Vagina (tissue), 2 donors: ENCODE results near the gene VIM. TPM values are rescaled to one million over a fixed set of nuclear protein-coding genes. Genes with fewer than 3 reads are reported as not detected.
"Not testable (repeated sequence)": the region's sequence is repeated elsewhere in the genome, so short reads cannot be mapped to it uniquely, and the experiment has no call there.

Source experiments
- DNase-seq, 2 donors: peaks; one replicate each; pipeline ENCODE4 v3.0.0-alpha.2; 2017; ENCODE audit errors: extremely low spot score in 2 of 2
- H3K27ac ChIP-seq: fragments of 200-600 bp; sonication (generic); one replicate; pipeline ENCODE4 v1.5.1; 2019
- H3K27me3 ChIP-seq: fragments of 200-600 bp; sonication (generic); one replicate; pipeline ENCODE4 v1.5.1; 2019
- H3K36me3 ChIP-seq, 2 donors: fragments of 200-600 bp; sonication (generic); one replicate each; pipeline ENCODE4 v1.5.1; 2017 to 2019
- H3K4me1 ChIP-seq: fragments of 200-600 bp; sonication (generic); one replicate; pipeline ENCODE4 v1.5.1; 2019
- H3K4me3 ChIP-seq, 2 donors: fragments of 200-600 bp; sonication (generic); 1 replicate in 1 of 2; 2 replicates in 1 of 2; pipeline ENCODE4 v1.5.1; 2016 to 2019
- H3K9me3 ChIP-seq: fragments of 200-600 bp; sonication (generic); one replicate; pipeline ENCODE4 v1.5.1; 2019
- CTCF ChIP-seq, 3 experiments: fragments of 450-650 bp in 2 of 3; fragments of 200-600 bp in 1 of 3; sonication (generic) in 1 of 3; IDR thresholded peaks; one replicate each; pipeline ENCODE4 v1.5.1; 2017 to 2019; ENCODE audit warnings: antibody characterized with exemption in 3 of 3, mild to moderate bottlenecking in 2 of 3, moderate library complexity in 2 of 3
- POLR2A ChIP-seq, 2 donors: fragments of 450-650 bp; IDR thresholded peaks; one replicate each; pipeline ENCODE4 v1.6.1; 2017; ENCODE audit warnings: antibody characterized with exemption in 2 of 2, mild to moderate bottlenecking in 2 of 2, moderate library complexity in 2 of 2
- POLR2AphosphoS5 ChIP-seq, 2 donors: sonication (generic); formaldehyde crosslinking; IDR thresholded peaks; one replicate each; pipeline ENCODE4 v1.9.0; 2017; ENCODE audit warnings: antibody characterized with exemption in 2 of 2, mild to moderate bottlenecking in 2 of 2, low read depth in 1 of 2; ENCODE audit not compliant: insufficient read depth in 1 of 2
- intact Hi-C: fragments of 100-400 bp; cut with DNase I; formaldehyde crosslinking; loops from one replicate; pipeline ENCODE4 v1.15.1; 2023
- total RNA-seq: library from RNA; depleted of rRNA; stranded (reverse); fragments of >200 nt; gene quantifications from one replicate; pipeline ENCODE4 v1.2.3, GENCODE V29; 2016

Gene VIM
- total RNA-seq, 1 donor from 2014 or later = 2,692 TPM

GRCh38 chr10:17250736-17251135 lies 22.7 kb downstream of the VIM start:
- H3K27me3 ChIP-seq = no peaks in the 10 kb centered on the region
- H3K4me1 ChIP-seq = no peaks in the 10 kb centered on the region
- DNase-seq = no peak
- H3K9me3 ChIP-seq = no peaks in the 10 kb centered on the region
- no peak overlapping the region for H3K27ac ChIP-seq
- no peaks in the 10 kb centered on the region for H3K36me3 ChIP-seq
- H3K4me3 ChIP-seq = no peak overlapping the region
- TF ChIP-seq POLR2A (IDR thresholded peaks at IDR 0.05) = no peak
- peak in 1 of 3 experiments; percentile 8 for TF ChIP-seq CTCF (IDR thresholded peaks at IDR 0.05)
- intact Hi-C loops = loop anchor here (5.0 kb wide), 1 partner anchor 408 kb away; no protein-coding TSS in a partner anchor

GRCh38 chr10:17254543-17255050 lies 26.6 kb downstream of the VIM start:
- H3K27me3 ChIP-seq, H3K4me3 ChIP-seq, H3K9me3 ChIP-seq, H3K27ac ChIP-seq, DNase-seq, H3K4me1 ChIP-seq, H3K36me3 ChIP-seq: not testable (repeated sequence)
- intact Hi-C loops = loop anchor here (5.0 kb wide), 1 partner anchor 412 kb away; no protein-coding TSS in a partner anchor

GRCh38 chr10:17255512-17255911 lies 27.5 kb downstream of the VIM start:
- intact Hi-C loops = no loop called here
- Histone ChIP-seq H3K36me3 (no peaks in the 10 kb centered on the region), H3K4me3 (no peak overlapping the region), H3K27me3 (no peaks in the 10 kb centered on the region), H3K9me3 (no peaks in the 10 kb centered on the region), H3K4me1 (no peaks in the 10 kb centered on the region), H3K27ac (no peak overlapping the region)
- TF ChIP-seq CTCF (IDR thresholded peaks at IDR 0.05) (no peak), POLR2A (IDR thresholded peaks at IDR 0.05) (no peak), POLR2AphosphoS5 (IDR thresholded peaks at IDR 0.05; ENCODE audit: insufficient read depth in 1 of 2, low read depth in 1 of 2) (no peak)
- DNase-seq = no peak

- H3K36me3 ChIP-seq = no peaks in the 10 kb centered on the region
- no peaks in the 10 kb centered on the region for H3K27me3 ChIP-seq
- intact Hi-C loops = no loop called here
- no peak overlapping the region for H3K27ac ChIP-seq
- H3K4me3 ChIP-seq = no peak overlapping the region
- no peak for TF ChIP-seq POLR2AphosphoS5 (IDR thresholded peaks at IDR 0.05; ENCODE audit: insufficient read depth in 1 of 2, low read depth in 1 of 2)
- no peak for TF ChIP-seq CTCF (IDR thresholded peaks at IDR 0.05)
- no peak for TF ChIP-seq POLR2A (IDR thresholded peaks at IDR 0.05)
- no peaks in the 10 kb centered on the region for H3K4me1 ChIP-seq
- no peak for DNase-seq
- H3K9me3 ChIP-seq = no peaks in the 10 kb centered on the region
Measured at GRCh38 chr10:17256051-17256450, 28.0 kb downstream of the VIM start.

GRCh38 chr10:17256627-17257026 lies 28.6 kb downstream of the VIM start:
- no peaks in the 10 kb centered on the region for H3K27me3 ChIP-seq
- H3K9me3 ChIP-seq = no peaks in the 10 kb centered on the region
- no peaks in the 10 kb centered on the region for H3K36me3 ChIP-seq
- TF ChIP-seq POLR2A (IDR thresholded peaks at IDR 0.05) (no peak), POLR2AphosphoS5 (IDR thresholded peaks at IDR 0.05; ENCODE audit: insufficient read depth in 1 of 2, low read depth in 1 of 2) (no peak), CTCF (IDR thresholded peaks at IDR 0.05) (no peak)
- intact Hi-C loops = no loop called here
- H3K4me3 ChIP-seq = no peak overlapping the region
- no peak overlapping the region for H3K27ac ChIP-seq
- DNase-seq = no peak
- no peaks in the 10 kb centered on the region for H3K4me1 ChIP-seq
